Activated CD4-positive, CD25-positive, alpha-beta regulatory T cell treated with anti-CD3 and anti-CD28 coated beads, Interleukin-2, amount 50 U/mL, for 16 hours (primary cell): ENCODE results near the gene PIGL.
"Not testable (repeated sequence)": the region's sequence is repeated elsewhere in the genome, so short reads cannot be mapped to it uniquely, and the experiment has no call there.

Source experiments
- DNase-seq: peaks from one replicate; pipeline ENCODE4 v3.0.0-alpha.2; 2020; ENCODE audit warnings: low read depth, low spot score

The PIGL gene

GRCh38 chr17:16304830-16305229, 87.8 kb downstream of the PIGL start:
- DNase-seq: no peak

GRCh38 chr17:16306211-16306610, 89.2 kb downstream of the PIGL start:
- DNase-seq: no peak

GRCh38 chr17:16312061-16312460, 95.1 kb downstream of the PIGL start:
- DNase-seq: not testable (repeated sequence)

GRCh38 chr17:16313139-16314090, 96.4 kb downstream of the PIGL start:
- no peak for DNase-seq

GRCh38 chr17:16314189-16314588, 97.2 kb downstream of the PIGL start:
- no peak for DNase-seq

- no peak for DNase-seq
Measured at GRCh38 chr17:16314859-16315258, 97.8 kb downstream of the PIGL start.

GRCh38 chr17:16319969-16320368, 103.0 kb downstream of the PIGL start:
- DNase-seq: no peak

- DNase-seq: no peak
Measured at GRCh38 chr17:16322636-16323035, 105.6 kb downstream of the PIGL start.

GRCh38 chr17:16325964-16326363, 109.0 kb downstream of the PIGL start:
- no peak for DNase-seq

- DNase-seq: no peak
Measured at GRCh38 chr17:16327018-16327417, 110.0 kb downstream of the PIGL start.

GRCh38 chr17:16328997-16329396, 112.0 kb downstream of the PIGL start:
- DNase-seq: no peak

- no peak for DNase-seq
Measured at GRCh38 chr17:16329519-16330271, 112.7 kb downstream of the PIGL start.

GRCh38 chr17:16338391-16338790, 121.4 kb downstream of the PIGL start:
- DNase-seq: no peak

GRCh38 chr17:16339402-16339801, 122.4 kb downstream of the PIGL start:
- no peak for DNase-seq

GRCh38 chr17:16339959-16340358, 122.9 kb downstream of the PIGL start:
- no peak for DNase-seq

GRCh38 chr17:16342979-16343378, 126.0 kb downstream of the PIGL start:
- DNase-seq: no peak

- DNase-seq: no peak
Measured at GRCh38 chr17:16343569-16343968, 126.6 kb downstream of the PIGL start.

- DNase-seq: no peak
Measured at GRCh38 chr17:16345565-16345964, 128.6 kb downstream of the PIGL start.

- no peak for DNase-seq
Measured at GRCh38 chr17:16346721-16347271, 129.8 kb downstream of the PIGL start.

- no peak for DNase-seq
Measured at GRCh38 chr17:16348586-16348985, 131.6 kb downstream of the PIGL start.

GRCh38 chr17:16349431-16349830, 132.4 kb downstream of the PIGL start:
- DNase-seq: no peak

GRCh38 chr17:16351831-16352230, 134.8 kb downstream of the PIGL start:
- no peak for DNase-seq
